ENCODE results near the gene NAA40. TPM values are rescaled to one million over a fixed set of nuclear protein-coding genes. Genes with fewer than 3 reads are reported as not detected.

The NAA40 gene
- total RNA-seq, 1 experiment from 2014 or later = 44.4 TPM

GRCh38 chr11:63911440-63911839, 27.4 kb upstream of the NAA40 start:
- no peak overlapping the region for H3T11ph ChIP-seq (ENCODE audit: low read length)
- H3K79me1 ChIP-seq (ENCODE audit: insufficient read depth, low read depth, low read length, poor library complexity, severe bottlenecking) = no peaks in the 10 kb centered on the region
- TF ChIP-seq, protein P1, sequence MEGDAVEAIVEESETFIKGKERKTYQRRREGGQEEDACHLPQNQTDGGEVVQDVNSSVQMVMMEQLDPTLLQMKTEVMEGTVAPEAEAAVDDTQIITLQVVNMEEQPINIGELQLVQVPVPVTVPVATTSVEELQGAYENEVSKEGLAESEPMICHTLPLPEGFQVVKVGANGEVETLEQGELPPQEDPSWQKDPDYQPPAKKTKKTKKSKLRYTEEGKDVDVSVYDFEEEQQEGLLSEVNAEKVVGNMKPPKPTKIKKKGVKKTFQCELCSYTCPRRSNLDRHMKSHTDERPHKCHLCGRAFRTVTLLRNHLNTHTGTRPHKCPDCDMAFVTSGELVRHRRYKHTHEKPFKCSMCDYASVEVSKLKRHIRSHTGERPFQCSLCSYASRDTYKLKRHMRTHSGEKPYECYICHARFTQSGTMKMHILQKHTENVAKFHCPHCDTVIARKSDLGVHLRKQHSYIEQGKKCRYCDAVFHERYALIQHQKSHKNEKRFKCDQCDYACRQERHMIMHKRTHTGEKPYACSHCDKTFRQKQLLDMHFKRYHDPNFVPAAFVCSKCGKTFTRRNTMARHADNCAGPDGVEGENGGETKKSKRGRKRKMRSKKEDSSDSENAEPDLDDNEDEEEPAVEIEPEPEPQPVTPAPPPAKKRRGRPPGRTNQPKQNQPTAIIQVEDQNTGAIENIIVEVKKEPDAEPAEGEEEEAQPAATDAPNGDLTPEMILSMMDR (conservative IDR thresholded peaks at IDR 0.05) = no peak
- no peak overlapping the region; a peak in 1 of 5 replicates for H3K4me3 Mint-ChIP-seq
- H2BK15ac ChIP-seq (ENCODE audit: low read depth, low read length) = no peak overlapping the region
- H3K14ac ChIP-seq (ENCODE audit: insufficient read depth, low read length) = no peak overlapping the region
- H2BK5ac ChIP-seq (ENCODE audit: insufficient read length, low read length) = no peak overlapping the region
- peaks cover 33 to 63% of the 10 kb centered on the region in 2 experiments for H3K4me1 Mint-ChIP-seq
- H2BK12ac ChIP-seq (ENCODE audit: insufficient read length, low read depth, low read length) = no peak overlapping the region
- peaks cover 5% of the 10 kb centered on the region; the same call in 1 of the 2 replicates for H3K79me2 ChIP-seq (ENCODE audit: insufficient read depth, low read length)
- H3K27me3 ChIP-seq (ENCODE audit: insufficient read depth, low read length) = no peaks in the 10 kb centered on the region
- no peak overlapping the region for H2BK120ac ChIP-seq (ENCODE audit: low read depth, low read length, poor library complexity, severe bottlenecking)
- H3K36me3 Mint-ChIP-seq (ENCODE audit: insufficient read depth in 1 of 3, low read depth in 3 of 3) = peaks cover 15 to 35% (median 31%) of the 10 kb centered on the region in 3 experiments; a peak in 6 of 7 replicates
- H3K23me2 ChIP-seq (ENCODE audit: insufficient read length, low read depth, low read length, poor library complexity, severe bottlenecking) = peaks cover 11% of the 10 kb centered on the region
- no peak overlapping the region for H2BK20ac ChIP-seq (ENCODE audit: low read depth, low read length, poor library complexity, severe bottlenecking)
- H3K4me1 ChIP-seq (ENCODE audit: insufficient read depth, low read length) = no peaks in the 10 kb centered on the region; the same call in 1 of the 2 replicates
- no peak overlapping the region for H3K4ac ChIP-seq (ENCODE audit: low read depth, low read length)
- H3K9me3 ChIP-seq (ENCODE audit: control insufficient read depth, low read depth, low read length) = no peaks in the 10 kb centered on the region
- no peak overlapping the region for H2AFZ ChIP-seq (ENCODE audit: low read length)
- no peak overlapping the region for H3K23ac ChIP-seq (ENCODE audit: insufficient read length, low read depth, low read length)
- H3K9ac ChIP-seq (ENCODE audit: extremely low read depth, insufficient read length, low read length) = no peak overlapping the region
- H3K18ac ChIP-seq (ENCODE audit: insufficient read length, low read depth, low read length) = no peak overlapping the region
- H3K27ac ChIP-seq (ENCODE audit: insufficient read length, low read depth, low read length) = no peak overlapping the region
- H2AK5ac ChIP-seq (ENCODE audit: insufficient read length, low read length) = no peak overlapping the region
- H3K27ac Mint-ChIP-seq = peak overlapping the region in 2 of 3 experiments; percentile 82 to 90; a peak in 2 of 7 replicates
- peak; percentile 48 for DNase-seq
- no peaks in the 10 kb centered on the region for H3K9me3 Mint-ChIP-seq
- WGBS (ENCODE audit: extremely low coverage, insufficient read length, low lambda C conversion rate) = no CpG with 5 or more reads among the region's 8 CpGs
- H3K4me2 ChIP-seq (ENCODE audit: insufficient read depth, insufficient read length, low read length) = no peak overlapping the region
- no peak overlapping the region for H4K5ac ChIP-seq (ENCODE audit: insufficient read length, low read depth, low read length)
- no peak overlapping the region for H4K91ac ChIP-seq (ENCODE audit: insufficient read length, low read depth, low read length)
- H4K20me1 ChIP-seq (ENCODE audit: control insufficient read depth, insufficient read depth, insufficient read length) = no peaks in the 10 kb centered on the region
- H3K27me3 Mint-ChIP-seq (ENCODE audit: low read depth) = no peaks in the 10 kb centered on the region; the same call in 1 of the 2 replicates
- H4K8ac ChIP-seq (replicated peaks; ENCODE audit: insufficient read length, low read depth, low read length) = no peak overlapping the region
- H3K56ac ChIP-seq (ENCODE audit: insufficient read length, low read depth, low read length) = no peak overlapping the region

Data from H9 (cell line).